ENCODE measurements around the gene SMURF2. TPM values are rescaled to one million over a fixed set of nuclear protein-coding genes. Genes with fewer than 3 reads are reported as not detected.
A peak's percentile ranks its signal among the peaks of the same experiment; 100 is the strongest.

SMURF2 gene
- total and polyA plus RNA-seq, 2 of the 4 experiments (the other 2 are of a cell fraction) = 131 to 774 TPM

GRCh38 chr17:64632606-64633005 lies 29.5 kb downstream of the SMURF2 start:
- peaks cover 100% of the 10 kb centered on the region for H4K20me1 ChIP-seq (ENCODE audit: insufficient read depth, low read length)
- H3K9me3 ChIP-seq (ENCODE audit: control insufficient read depth, insufficient read depth, low read length) = no peaks in the 10 kb centered on the region
- peak overlapping the region; percentile 49 for H2BK5ac ChIP-seq (ENCODE audit: low read depth, low read length, poor library complexity, severe bottlenecking)
- no peaks in the 10 kb centered on the region for H3K27me3 ChIP-seq (ENCODE audit: control insufficient read depth, insufficient read depth, low read length)
- peaks cover 24% of the 10 kb centered on the region for H3K4me1 ChIP-seq (ENCODE audit: control insufficient read depth, insufficient read depth, low read length)
- H4K5ac ChIP-seq (ENCODE audit: low read depth, low read length) = no peak overlapping the region
- no TSS peak for BruUV-seq (replicated peaks)
- H3K4me3 ChIP-seq (ENCODE audit: insufficient read depth, low read depth, low read length) = no peak overlapping the region
- no peak overlapping the region for H2AFZ ChIP-seq (replicated peaks; ENCODE audit: low read length, poor library complexity)
- H4K8ac ChIP-seq (ENCODE audit: low read depth in 2 of 2, low read length in 2 of 2) = peak overlapping the region in 1 of 2 experiments; percentile 4; a peak in 1 of 4 replicates
- intact Hi-C loops (cut with micrococcal nuclease) (no loop called here), in situ Hi-C loops (cut with MboI; ENCODE audit: low sequenced_read_pairs) (loop anchor here (25.0 kb wide), 1 partner anchor 320 kb away; no protein-coding TSS in a partner anchor), dilution Hi-C loops (cut with HindIII; ENCODE audit: low sequenced_read_pairs, unreplicated experiment) (no loop called here)
- DNase-seq (peak; percentile 59), ATAC-seq (ENCODE audit: low read depth) (peak; percentile 12; the same call in 1 of the 2 replicates)
- no peak overlapping the region for H4K91ac ChIP-seq (ENCODE audit: insufficient read depth, low read depth, low read length)
- peak overlapping the region; percentile 36; the same call in 1 of the 2 replicates for H3K4me2 ChIP-seq (ENCODE audit: low read depth, low read length)
- ChIA-PET POLR2A (ENCODE audit: unreplicated experiment) (no interaction called here), CTCF (interaction anchor here (0.9 kb wide), 1 partner anchor 9 kb away, joined by 3 read pairs; no protein-coding TSS in a partner anchor)
- H3K9ac ChIP-seq (ENCODE audit: low read depth, low read length) = peak overlapping the region; percentile 30; the same call in 1 of the 2 replicates
- WGBS, 2 experiments (ENCODE audit: extremely low coverage in 2 of 2, insufficient read length in 1 of 2) = no CpG with 5 or more reads among the region's 2 CpGs
- no peak overlapping the region for H2AK9ac ChIP-seq (replicated peaks; ENCODE audit: low read depth, low read length, poor library complexity)
- H3K14ac ChIP-seq (replicated peaks; ENCODE audit: low read depth, low read length) = no peak overlapping the region
- H2BK120ac ChIP-seq (ENCODE audit: low read depth, low read length) = no peak overlapping the region
- TF ChIP-seq NFE2L2 (IDR thresholded peaks at IDR 0.05; ENCODE audit: low read depth, low read length) = no peak
- no peak for TF ChIP-seq MAZ (IDR thresholded peaks at IDR 0.05; ENCODE audit: borderline replicate concordance, low read depth, low read length)
- no peak for TF ChIP-seq CHD1 (IDR thresholded peaks at IDR 0.05; ENCODE audit: low read depth, low read length)
- TF ChIP-seq BHLHE40 (IDR thresholded peaks at IDR 0.05; ENCODE audit: low read depth, low read length) = no peak
- TF ChIP-seq FOS (IDR thresholded peaks at IDR 0.05; ENCODE audit: low read depth, low read length) = no peak
- TF ChIP-seq CEBPB (IDR thresholded peaks at IDR 0.05; ENCODE audit: low read depth, low read length) = no peak
- TF ChIP-seq CTCF (conservative IDR thresholded peaks at IDR 0.05; ENCODE audit: low read depth, low read length) = no peak
- no peak for TF ChIP-seq RAD21 (IDR thresholded peaks at IDR 0.05; ENCODE audit: low read length)
- no peak for TF ChIP-seq RCOR1 (IDR thresholded peaks at IDR 0.05; ENCODE audit: insufficient replicate concordance, low read length)
- TF ChIP-seq POLR2A (IDR thresholded peaks at IDR 0.05; ENCODE audit: low read depth, low read length) = no peak
- TF ChIP-seq MXI1 (IDR thresholded peaks at IDR 0.05; ENCODE audit: borderline replicate concordance, low read depth, low read length) = no peak
- no peak for TF ChIP-seq USF2 (IDR thresholded peaks at IDR 0.05; ENCODE audit: low read depth, low read length)
- TF ChIP-seq ELK1 (IDR thresholded peaks at IDR 0.05; ENCODE audit: borderline replicate concordance, low read depth, low read length) = no peak
- TF ChIP-seq RFX5 (IDR thresholded peaks at IDR 0.05; ENCODE audit: low read depth, low read length) = no peak
- no peak overlapping the region for H3K23ac ChIP-seq (ENCODE audit: low read depth, low read length)
- H2BK20ac ChIP-seq (ENCODE audit: low read depth, low read length) = no peak overlapping the region
- no peak overlapping the region for H3K56ac ChIP-seq (ENCODE audit: extremely low read depth, insufficient read depth, low read length)
- peaks cover 21% of the 10 kb centered on the region for H3K9me1 ChIP-seq (ENCODE audit: insufficient read depth, low read length)
- H3K36me3 ChIP-seq (ENCODE audit: control insufficient read depth, insufficient read depth, low read length) = peaks cover 16% of the 10 kb centered on the region
- H2AK5ac ChIP-seq (ENCODE audit: low read depth, low read length) = no peak overlapping the region
- peaks cover 0 to 37% of the 10 kb centered on the region in 2 experiments; a peak in 2 of 4 replicates for H3K79me1 ChIP-seq (ENCODE audit: low read depth in 1 of 2, low read length in 2 of 2)
- no peak overlapping the region for H3K4ac ChIP-seq (ENCODE audit: low read depth, low read length)
- H3K18ac ChIP-seq (ENCODE audit: low read depth, low read length) = no peak overlapping the region
- no peak overlapping the region; the same call in 1 of the 2 replicates for H3K27ac ChIP-seq (ENCODE audit: insufficient read depth, low read length)
- H2BK15ac ChIP-seq (ENCODE audit: low read depth, low read length) = no peak overlapping the region

Measured in IMR-90 (cell line).